GM10248 (cell line): ENCODE measurements around the gene KCNA5.

Experiments
- CTCF ChIA-PET: fragments of 300-600 bp; sonication (Branson Sonifier 250); formaldehyde crosslinking; extraction: SDS; loops from one replicate; lab custom pipeline; 2021; ENCODE audit warnings: antibody characterized with exemption; lab: Yijun Ruan, JAX
- POLR2A ChIA-PET: fragments of 350-650 bp; sonication (Branson Sonifier 250); formaldehyde crosslinking; extraction: SDS; loops from one replicate; lab custom pipeline; 2020; ENCODE audit warnings: antibody characterized with exemption; lab: Yijun Ruan, JAX
- DNase-seq: peaks from one replicate; pipeline ENCODE4 v3.0.0; 2012; ENCODE audit errors: extremely low spot score
- CTCF ChIP-seq: IDR thresholded peaks from 2 replicates; pipeline ENCODE4 v1.5.1; 2012; ENCODE audit warnings: mild to moderate bottlenecking, low read depth; ENCODE audit errors: extremely low read depth, missing control alignments, control extremely low read depth

Gene KCNA5

GRCh38 chr12:5038781-5039311 lies 4.8 kb upstream of the KCNA5 start:
- no peak for TF ChIP-seq CTCF
- ChIA-PET CTCF (interaction anchor here (1.2 to 2.6 kb wide), 2 partner anchors 17 to 46 kb away, joined by 4 to 14 read pairs; no protein-coding TSS in a partner anchor), POLR2A (no interaction called here)
- no peak for DNase-seq

GRCh38 chr12:5039815-5040214 lies 3.9 kb upstream of the KCNA5 start:
- no peak for DNase-seq
- POLR2A ChIA-PET = no interaction called here
- CTCF ChIA-PET = interaction anchor here (1.0 to 2.6 kb wide), 5 partner anchors 12 to 184 kb away, joined by 3 to 14 read pairs (median 3); no protein-coding TSS in a partner anchor
- no peak for TF ChIP-seq CTCF

GRCh38 chr12:5040368-5040767 lies 3.3 kb upstream of the KCNA5 start:
- ChIA-PET POLR2A (no interaction called here), CTCF (interaction anchor here (0.8 to 2.6 kb wide), 9 partner anchors 13 to 185 kb away, joined by 3 to 14 read pairs (median 3); no protein-coding TSS in a partner anchor)
- no peak for DNase-seq
- no peak for TF ChIP-seq CTCF

GRCh38 chr12:5044420-5045295 lies 979 bp downstream of the KCNA5 start:
- DNase-seq = no peak
- ChIA-PET POLR2A (no interaction called here), CTCF (interaction anchor here (1.1 kb wide), 1 partner anchor 10 kb away, joined by 3 read pairs; no protein-coding TSS in a partner anchor)
- no peak for TF ChIP-seq CTCF

GRCh38 chr12:5047094-5047493 lies 3.4 kb downstream of the KCNA5 start:
- TF ChIP-seq CTCF = no peak
- POLR2A ChIA-PET = no interaction called here
- CTCF ChIA-PET = interaction anchor here (0.8 to 1.3 kb wide), 2 partner anchors 24 to 190 kb away, joined by 3 to 5 read pairs; no protein-coding TSS in a partner anchor
- no peak for DNase-seq

GRCh38 chr12:5047729-5048128 lies 4.0 kb downstream of the KCNA5 start:
- ChIA-PET POLR2A (no interaction called here), CTCF (interaction anchor here (0.8 to 1.3 kb wide), 2 partner anchors 25 to 190 kb away, joined by 3 to 5 read pairs; no protein-coding TSS in a partner anchor)
- no peak for DNase-seq
- no peak for TF ChIP-seq CTCF
